ENCODE results near the gene RNF186.
"Not testable (repeated sequence)": the region's sequence is repeated elsewhere in the genome, so short reads cannot be mapped to it uniquely, and the experiment has no call there.

Gene RNF186

DNA sequence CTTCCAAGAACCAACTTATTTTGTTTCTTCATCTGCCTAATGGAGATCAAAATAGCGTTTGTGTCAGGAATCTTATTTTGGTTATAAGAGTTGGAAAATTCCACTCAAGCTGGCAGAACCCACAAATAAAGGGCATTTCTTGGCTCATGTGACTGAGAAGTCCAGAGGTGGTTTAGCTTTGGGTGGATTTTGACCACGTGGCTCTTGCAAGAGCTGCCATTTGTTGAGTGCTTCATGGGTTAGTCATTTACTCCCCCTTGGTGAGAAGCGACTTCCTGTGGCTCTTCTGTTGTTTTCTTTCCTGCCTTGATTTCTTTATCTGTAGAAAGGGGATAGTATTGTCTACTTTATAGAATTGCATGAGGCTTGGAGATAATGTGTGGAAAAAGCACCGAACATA is 9.5 kb upstream of the RNF186 start:
- Histone ChIP-seq H3K27me3 (ENCODE audit: control insufficient read depth, insufficient read depth, low read length) (no peaks in the 10 kb centered on the region), H3K36me3 (ENCODE audit: control insufficient read depth, insufficient read depth, low read length) (no peaks in the 10 kb centered on the region), H3K9ac (ENCODE audit: low read depth, low read length) (no peak overlapping the region), H3K9me3 (ENCODE audit: control insufficient read depth, insufficient read depth, low read length) (no peaks in the 10 kb centered on the region), H3K27ac (ENCODE audit: low read depth, low read length) (no peak overlapping the region), H3K4me1 (ENCODE audit: control insufficient read depth, insufficient read depth, low read length) (no peaks in the 10 kb centered on the region), H3K4me3 (ENCODE audit: low read depth, low read length) (no peak overlapping the region)

DNA sequence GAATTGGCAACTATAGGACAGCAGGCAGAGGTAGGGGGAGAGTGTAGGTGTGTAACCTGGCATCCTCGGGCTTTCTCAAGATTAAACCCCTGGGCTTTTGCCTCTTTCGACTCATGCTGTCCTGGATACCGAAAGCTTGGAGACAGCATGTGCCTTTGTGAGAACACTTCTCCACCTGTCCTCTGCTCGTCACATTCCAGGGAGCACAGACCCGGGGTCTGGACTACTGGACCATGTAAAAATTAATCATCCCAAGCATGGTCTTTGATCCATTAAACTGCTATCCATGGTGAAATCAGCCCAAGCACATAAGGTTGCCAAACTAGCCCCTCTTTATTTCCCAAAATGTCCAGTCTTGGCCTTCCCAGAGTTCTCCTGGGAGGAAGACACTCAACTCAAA is 9.0 kb upstream of the RNF186 start:
- Histone ChIP-seq H3K36me3 (ENCODE audit: control insufficient read depth, insufficient read depth, low read length) (no peaks in the 10 kb centered on the region), H3K27me3 (ENCODE audit: control insufficient read depth, insufficient read depth, low read length) (no peaks in the 10 kb centered on the region), H3K27ac (ENCODE audit: low read depth, low read length) (no peak overlapping the region), H3K4me1 (ENCODE audit: control insufficient read depth, insufficient read depth, low read length) (no peaks in the 10 kb centered on the region), H3K9me3 (ENCODE audit: control insufficient read depth, insufficient read depth, low read length) (no peaks in the 10 kb centered on the region), H3K9ac (ENCODE audit: low read depth, low read length) (no peak overlapping the region), H3K4me3 (ENCODE audit: low read depth, low read length) (no peak overlapping the region)

DNA sequence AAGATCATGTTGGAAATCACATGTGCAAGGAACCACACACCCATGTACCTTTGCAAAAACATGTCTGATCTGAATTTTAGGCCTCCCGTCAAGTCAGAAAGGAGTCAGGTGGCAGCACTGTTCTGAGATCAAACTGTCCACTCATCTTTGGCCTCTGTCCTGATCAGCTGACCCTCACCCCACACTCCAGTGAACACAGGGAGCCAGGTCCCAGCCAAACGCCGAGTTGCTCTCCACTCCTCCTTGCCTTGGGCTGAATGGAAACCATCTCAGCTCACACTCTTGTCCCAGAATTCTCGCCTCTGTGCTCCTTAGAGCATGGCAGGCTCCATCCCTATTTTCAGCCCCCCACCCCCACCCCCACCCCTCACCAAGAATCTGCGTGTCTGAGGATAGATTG is 4.6 kb upstream of the RNF186 start:
- H3K9me3 ChIP-seq (ENCODE audit: control insufficient read depth, insufficient read depth, low read length), result no peaks in the 10 kb centered on the region
- peaks cover 30% of the 10 kb centered on the region for H3K4me1 ChIP-seq (ENCODE audit: control insufficient read depth, insufficient read depth, low read length)
- no peaks in the 10 kb centered on the region; the same call in 1 of the 2 replicates for H3K27me3 ChIP-seq (ENCODE audit: control insufficient read depth, insufficient read depth, low read length)
- H3K4me3 ChIP-seq (ENCODE audit: low read depth, low read length), result no peak overlapping the region
- H3K9ac ChIP-seq (ENCODE audit: low read depth, low read length), result no peak overlapping the region
- no peak overlapping the region for H3K27ac ChIP-seq (ENCODE audit: low read depth, low read length)
- H3K36me3 ChIP-seq (ENCODE audit: control insufficient read depth, insufficient read depth, low read length), result no peaks in the 10 kb centered on the region

DNA sequence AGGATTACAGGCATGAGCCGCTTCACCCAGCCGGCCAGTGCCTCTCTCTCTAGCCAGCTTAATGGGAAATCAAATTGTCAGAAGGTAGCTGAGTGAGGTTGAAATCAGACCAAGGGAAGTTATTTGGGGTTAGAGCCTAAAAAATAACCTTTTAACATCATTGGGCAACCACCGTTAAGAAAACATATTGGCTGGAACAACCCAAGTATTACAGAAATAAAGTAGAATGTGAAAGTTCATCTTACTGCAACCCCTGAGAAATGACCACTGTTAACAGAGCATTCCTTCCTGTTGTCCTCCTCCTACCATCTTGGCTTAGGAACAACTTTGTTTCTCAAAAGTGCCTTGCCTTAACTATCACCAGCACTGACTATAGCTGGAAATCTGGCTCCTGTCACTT is 3.2 kb upstream of the RNF186 start:
- Histone ChIP-seq H3K4me3 (ENCODE audit: low read depth, low read length) (no peak overlapping the region), H3K27ac (ENCODE audit: low read depth, low read length) (no peak overlapping the region), H3K4me1 (ENCODE audit: control insufficient read depth, insufficient read depth, low read length) (peaks cover 30% of the 10 kb centered on the region), H3K9me3 (ENCODE audit: control insufficient read depth, insufficient read depth, low read length) (no peaks in the 10 kb centered on the region), H3K9ac (ENCODE audit: low read depth, low read length) (no peak overlapping the region), H3K36me3 (ENCODE audit: control insufficient read depth, insufficient read depth, low read length) (no peaks in the 10 kb centered on the region), H3K27me3 (ENCODE audit: control insufficient read depth, insufficient read depth, low read length) (no peaks in the 10 kb centered on the region; the same call in 1 of the 2 replicates)

DNA sequence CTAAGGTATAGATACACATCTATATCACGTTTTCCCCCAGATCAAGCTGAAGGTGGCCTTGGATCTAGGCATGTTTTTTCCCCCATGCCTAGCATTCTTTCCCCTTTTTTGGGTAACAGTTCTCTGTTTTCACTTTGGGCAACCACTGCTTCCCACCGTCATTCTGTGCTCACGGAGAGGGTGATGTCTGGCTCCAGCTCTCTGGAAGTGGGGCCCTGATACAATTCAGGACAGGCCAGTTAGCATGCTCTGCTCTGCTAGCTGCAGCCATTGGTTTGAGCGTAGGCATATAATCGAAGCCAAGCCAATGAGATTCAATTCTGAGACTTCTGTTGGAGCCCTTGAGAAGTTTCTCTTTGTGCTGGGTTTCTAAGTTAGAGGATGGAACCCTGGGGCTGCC is 2.1 kb upstream of the RNF186 start:
- Histone ChIP-seq H3K27ac (ENCODE audit: low read depth, low read length) (peak overlapping the region; percentile 11), H3K36me3 (ENCODE audit: control insufficient read depth, insufficient read depth, low read length) (no peaks in the 10 kb centered on the region), H3K27me3 (ENCODE audit: control insufficient read depth, insufficient read depth, low read length) (no peaks in the 10 kb centered on the region; the same call in 1 of the 2 replicates), H3K9ac (ENCODE audit: low read depth, low read length) (no peak overlapping the region), H3K4me3 (ENCODE audit: low read depth, low read length) (peak overlapping the region; percentile 10; the same call in 1 of the 2 replicates), H3K9me3 (ENCODE audit: control insufficient read depth, insufficient read depth, low read length) (no peaks in the 10 kb centered on the region), H3K4me1 (ENCODE audit: control insufficient read depth, insufficient read depth, low read length) (peaks cover 30% of the 10 kb centered on the region)

DNA sequence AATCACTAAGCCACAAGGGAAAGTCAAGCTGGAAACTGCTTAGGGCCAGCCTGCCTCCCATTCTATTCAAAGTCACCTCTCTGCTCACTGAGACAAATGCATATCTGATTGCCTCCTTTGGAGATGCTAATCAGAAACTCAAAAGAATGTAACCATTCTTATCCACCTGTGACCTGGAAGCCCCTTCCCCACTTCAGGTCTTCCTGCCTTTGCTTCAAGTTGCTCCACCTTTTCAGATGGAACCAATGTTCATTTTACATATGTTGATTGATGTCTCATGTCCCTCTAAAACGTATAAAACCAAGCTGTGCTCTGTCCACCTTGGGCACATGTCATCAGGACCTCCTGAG is 1.6 kb upstream of the RNF186 start:
- Histone ChIP-seq H3K27ac (ENCODE audit: low read depth, low read length) (peak overlapping the region; percentile 62), H3K4me1 (ENCODE audit: control insufficient read depth, insufficient read depth, low read length) (peaks cover 30% of the 10 kb centered on the region), H3K4me3 (ENCODE audit: low read depth, low read length) (peak overlapping the region; percentile 10; the same call in 1 of the 2 replicates), H3K9ac (ENCODE audit: low read depth, low read length) (peak overlapping the region; percentile 5; the same call in 1 of the 2 replicates)
- H3K9me3 ChIP-seq (ENCODE audit: control insufficient read depth, insufficient read depth, low read length); H3K36me3 ChIP-seq (ENCODE audit: control insufficient read depth, insufficient read depth, low read length); H3K27me3 ChIP-seq (ENCODE audit: control insufficient read depth, insufficient read depth, low read length): not testable (repeated sequence)

DNA sequence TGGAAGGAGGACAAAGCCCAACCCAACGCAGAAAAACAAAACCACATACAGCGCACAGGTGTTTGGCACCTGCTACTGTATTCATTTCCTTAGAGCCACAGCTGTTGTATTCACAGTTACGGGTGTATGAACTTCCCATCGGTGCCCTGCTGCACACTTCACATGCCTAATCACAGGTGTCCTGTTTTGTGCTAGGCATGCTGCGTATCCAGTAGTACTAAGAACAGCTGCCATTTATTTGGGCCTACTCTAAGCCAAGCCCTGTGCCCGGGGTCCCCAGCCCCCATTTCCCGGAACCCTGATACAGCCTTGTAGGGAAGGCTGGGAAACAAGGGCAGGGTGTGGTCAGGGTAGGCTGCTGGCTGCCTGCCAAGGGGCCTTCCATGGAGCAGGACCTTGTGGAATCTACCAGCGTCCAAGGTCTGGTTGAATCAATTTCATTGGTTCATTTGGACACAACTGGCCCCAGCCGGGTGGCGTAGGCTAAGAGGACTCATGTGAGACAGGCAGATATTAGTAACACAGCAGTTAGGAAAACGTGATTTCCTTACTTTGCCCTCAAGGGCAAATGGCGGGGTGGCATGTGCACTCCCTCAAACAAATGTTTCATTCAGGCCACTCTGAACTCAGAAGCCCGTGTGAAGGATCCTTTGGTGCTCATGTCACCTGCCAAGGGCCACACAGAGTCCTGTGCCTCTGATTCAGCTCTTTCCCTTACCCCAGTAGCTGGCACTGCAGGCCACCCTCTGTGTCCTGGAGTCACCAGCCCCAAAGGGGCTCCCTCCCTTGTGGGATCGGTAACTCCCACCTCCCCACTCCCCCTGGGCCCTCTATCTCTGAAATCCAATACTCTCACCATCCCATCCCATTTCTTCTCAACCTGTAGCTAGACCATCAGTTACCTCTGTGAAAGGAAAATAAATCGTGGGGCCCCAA is 986 bp upstream of the RNF186 start:
- Histone ChIP-seq H3K4me1 (ENCODE audit: control insufficient read depth, insufficient read depth, low read length) (peaks cover 30% of the 10 kb centered on the region), H3K9me3 (ENCODE audit: control insufficient read depth, insufficient read depth, low read length) (no peaks in the 10 kb centered on the region), H3K27me3 (ENCODE audit: control insufficient read depth, insufficient read depth, low read length) (no peaks in the 10 kb centered on the region; the same call in 1 of the 2 replicates), H3K27ac (ENCODE audit: low read depth, low read length) (peak overlapping the region; percentile 62), H3K9ac (ENCODE audit: low read depth, low read length) (peak overlapping the region; percentile 5; the same call in 1 of the 2 replicates), H3K36me3 (ENCODE audit: control insufficient read depth, insufficient read depth, low read length) (no peaks in the 10 kb centered on the region), H3K4me3 (ENCODE audit: low read depth, low read length) (no peak overlapping the region)

DNA sequence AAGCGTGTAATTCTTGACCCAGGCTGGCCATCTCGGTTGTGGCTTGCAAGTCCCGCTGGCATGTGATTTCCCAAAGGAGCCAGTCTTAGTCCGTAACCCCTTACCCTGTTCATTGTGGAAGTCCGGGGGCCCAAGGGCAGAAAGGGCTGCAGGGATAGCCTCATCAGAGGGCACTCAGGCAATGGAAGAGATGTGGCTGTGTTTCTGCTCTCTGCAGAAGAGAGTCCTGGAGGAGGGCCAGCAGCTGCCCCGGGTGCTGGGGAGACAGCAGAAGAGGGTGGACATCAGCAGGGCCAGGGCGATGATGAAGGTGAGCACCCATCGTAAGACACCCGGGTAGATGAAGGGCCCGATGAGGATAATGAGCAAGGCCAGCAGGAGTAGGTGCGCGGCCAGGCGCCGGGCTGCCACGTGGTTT is 830 bp downstream of the RNF186 start:
- Histone ChIP-seq H3K27ac (ENCODE audit: low read depth, low read length) (no peak overlapping the region), H3K9ac (ENCODE audit: low read depth, low read length) (no peak overlapping the region), H3K27me3 (ENCODE audit: control insufficient read depth, insufficient read depth, low read length) (no peaks in the 10 kb centered on the region; the same call in 1 of the 2 replicates), H3K4me1 (ENCODE audit: control insufficient read depth, insufficient read depth, low read length) (peaks cover 30% of the 10 kb centered on the region), H3K9me3 (ENCODE audit: control insufficient read depth, insufficient read depth, low read length) (no peaks in the 10 kb centered on the region; the same call in 1 of the 2 replicates), H3K4me3 (ENCODE audit: low read depth, low read length) (no peak overlapping the region), H3K36me3 (ENCODE audit: control insufficient read depth, insufficient read depth, low read length) (no peaks in the 10 kb centered on the region)

DNA sequence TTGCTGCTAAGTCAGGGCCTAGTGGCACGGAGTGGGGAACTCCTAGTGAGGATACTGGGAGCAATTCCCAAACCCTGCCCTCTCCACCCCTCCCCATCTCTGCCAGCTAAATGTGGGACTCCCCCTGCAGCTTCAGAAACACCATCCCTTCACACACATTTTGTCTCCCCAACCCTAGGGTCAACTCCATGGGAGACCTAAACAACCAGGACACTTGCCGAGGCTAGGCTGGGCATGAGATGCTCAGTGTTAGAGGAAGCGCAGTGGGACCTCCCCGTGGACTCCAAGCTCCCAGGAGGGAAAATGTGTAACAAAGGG is 1.5 kb downstream of the RNF186 start:
- Histone ChIP-seq H3K36me3 (ENCODE audit: control insufficient read depth, insufficient read depth, low read length) (no peaks in the 10 kb centered on the region), H3K4me3 (ENCODE audit: low read depth, low read length) (no peak overlapping the region), H3K27me3 (ENCODE audit: control insufficient read depth, insufficient read depth, low read length) (no peaks in the 10 kb centered on the region; the same call in 1 of the 2 replicates), H3K4me1 (ENCODE audit: control insufficient read depth, insufficient read depth, low read length) (peaks cover 30% of the 10 kb centered on the region), H3K9me3 (ENCODE audit: control insufficient read depth, insufficient read depth, low read length) (no peaks in the 10 kb centered on the region; the same call in 1 of the 2 replicates), H3K27ac (ENCODE audit: low read depth, low read length) (no peak overlapping the region), H3K9ac (ENCODE audit: low read depth, low read length) (no peak overlapping the region)

DNA sequence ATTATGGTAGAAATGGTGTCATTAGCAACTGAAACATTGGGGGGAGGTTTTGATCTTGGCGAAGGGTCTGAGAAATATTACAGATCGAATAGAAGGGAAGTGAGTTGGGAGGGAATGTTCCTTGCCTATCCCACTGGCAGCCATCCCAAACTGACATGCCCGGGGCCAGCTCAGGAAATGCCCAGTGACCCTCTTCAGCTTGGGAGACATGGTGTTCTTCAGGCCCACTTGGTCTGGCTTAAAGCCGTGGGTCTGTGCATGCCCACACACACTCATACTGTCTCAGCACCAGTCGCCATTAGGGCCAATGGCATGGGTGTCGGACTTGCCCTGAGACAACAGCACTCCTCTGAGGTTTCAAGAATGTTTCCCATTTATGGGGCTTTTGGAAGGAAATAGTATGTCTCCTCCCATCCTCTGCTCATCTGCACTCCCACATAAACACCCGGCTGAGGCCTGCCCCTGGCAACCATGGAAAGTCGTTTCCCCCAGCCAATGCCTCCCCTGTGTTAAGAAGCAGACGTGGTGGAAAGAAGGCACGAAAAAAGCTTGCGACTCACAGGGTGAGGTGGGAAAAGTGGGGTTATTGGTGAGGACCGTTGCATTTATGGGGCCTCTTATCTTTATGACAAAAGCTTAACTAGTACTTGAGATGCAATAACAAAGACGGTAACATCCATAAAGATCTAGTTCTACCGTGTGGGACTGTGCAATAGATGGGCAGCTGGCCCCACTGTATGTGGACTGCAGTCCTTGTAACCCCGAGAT is 2.0 kb downstream of the RNF186 start:
- no peak overlapping the region for H3K9ac ChIP-seq (ENCODE audit: low read depth, low read length)
- H3K4me1 ChIP-seq (ENCODE audit: control insufficient read depth, insufficient read depth, low read length), result peaks cover 30% of the 10 kb centered on the region
- H3K4me3 ChIP-seq (ENCODE audit: low read depth, low read length), result no peak overlapping the region
- no peaks in the 10 kb centered on the region; the same call in 1 of the 2 replicates for H3K27me3 ChIP-seq (ENCODE audit: control insufficient read depth, insufficient read depth, low read length)
- H3K9me3 ChIP-seq (ENCODE audit: control insufficient read depth, insufficient read depth, low read length), result no peaks in the 10 kb centered on the region; the same call in 1 of the 2 replicates
- no peak overlapping the region for H3K27ac ChIP-seq (ENCODE audit: low read depth, low read length)
- no peaks in the 10 kb centered on the region for H3K36me3 ChIP-seq (ENCODE audit: control insufficient read depth, insufficient read depth, low read length)
